SU-DHL-6 (cell line): ENCODE results near the gene CLTRN.

Source experiments
- CTCF ChIP-seq: fragments of 200-600 bp; sonication (generic); IDR thresholded peaks from one replicate; pipeline ENCODE4 v1.5.1; 2017; ENCODE audit warnings: antibody characterized with exemption, mild to moderate bottlenecking, low read length, moderate library complexity; ENCODE audit not compliant: insufficient read depth, poor library complexity, severe bottlenecking
- EZH2phosphoT487 ChIP-seq: fragments of 200-600 bp; sonication (generic), shearing (Covaris generic); conservative IDR thresholded peaks from 2 replicates; pipeline ENCODE4 v1.6.1; 2018; ENCODE audit warnings: mild to moderate bottlenecking, antibody characterized with exemption, low read length, moderate library complexity, mixed read lengths

GRCh38 chrX:15702488-15703371, 38.1 kb upstream of the CLTRN start:
- TF ChIP-seq CTCF (no peak), EZH2phosphoT487 (no peak)
